GM18858 (cell line): ENCODE results near the gene NID1.
"Not testable (repeated sequence)": the region's sequence is repeated elsewhere in the genome, so short reads cannot be mapped to it uniquely, and the experiment has no call there.

Experiments used
- ATAC-seq: cut with Tn5 transposase; IDR thresholded peaks from one replicate; pipeline ENCODE4 v1.9.1; 2021; ENCODE audit not compliant: unreplicated experiment

The NID1 gene

DNA sequence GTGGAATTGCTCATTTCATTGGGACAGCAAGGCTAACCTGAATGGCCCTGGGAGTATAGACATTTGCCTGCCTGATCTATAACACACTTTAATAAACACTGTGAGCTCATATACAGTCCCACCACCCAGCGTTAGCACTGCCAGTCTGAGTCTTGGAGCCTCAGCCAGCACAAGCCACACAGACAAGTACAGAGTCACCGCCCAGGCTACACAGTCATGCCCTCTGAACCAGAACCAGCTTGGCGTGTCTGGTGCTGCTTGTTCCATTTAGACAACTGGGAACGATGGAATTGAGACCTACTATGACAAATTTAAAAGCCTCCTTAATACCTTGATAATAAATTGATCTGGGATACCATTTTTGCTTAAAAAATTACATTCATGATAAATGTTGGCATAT lies 31.6 kb downstream of the NID1 start:
- no peak for ATAC-seq

DNA sequence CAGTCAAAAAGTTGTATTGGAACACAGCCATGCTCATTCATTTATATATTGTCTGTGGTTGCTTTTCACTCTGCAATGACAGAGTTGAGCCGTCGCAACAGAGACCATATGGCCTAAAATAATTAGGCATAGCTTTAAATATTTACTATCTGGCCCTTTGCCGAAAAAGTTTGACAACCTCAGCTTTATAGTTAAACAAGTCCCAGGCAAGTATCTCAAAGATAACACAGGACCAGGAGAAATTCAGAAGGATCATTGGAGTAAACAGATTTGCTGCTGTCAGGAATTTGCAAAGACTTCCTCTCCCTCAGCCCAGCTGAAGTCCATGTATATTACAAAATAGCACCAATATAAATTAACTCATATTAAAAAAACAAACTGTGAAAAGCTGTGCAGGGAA lies 34.4 kb downstream of the NID1 start:
- no peak for ATAC-seq

DNA sequence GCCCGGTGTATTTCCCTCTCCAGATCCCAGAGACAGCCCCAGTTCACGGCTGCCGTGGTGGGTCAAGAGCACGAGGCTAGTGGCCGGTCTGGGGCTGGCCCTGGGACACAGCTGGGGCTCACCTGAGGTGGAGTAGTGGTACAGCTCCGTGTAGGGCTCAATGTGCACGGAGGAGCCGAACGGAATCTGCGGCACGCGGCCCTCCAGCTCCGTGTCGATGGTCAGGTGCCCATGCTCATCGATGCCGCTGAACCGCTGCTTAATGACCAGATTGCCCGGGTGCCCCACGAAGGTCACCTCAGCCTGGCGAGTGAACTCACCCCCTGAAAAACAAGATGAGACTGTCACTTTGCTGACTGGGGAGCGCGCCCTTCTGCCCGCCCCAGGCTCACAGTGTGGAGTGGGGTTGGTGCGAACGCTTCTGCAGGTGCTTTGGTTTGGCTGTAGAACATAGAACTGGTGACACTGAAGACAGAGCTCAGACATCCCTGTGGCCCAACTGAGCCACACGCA lies 35.4 kb downstream of the NID1 start:
- no peak for ATAC-seq

DNA sequence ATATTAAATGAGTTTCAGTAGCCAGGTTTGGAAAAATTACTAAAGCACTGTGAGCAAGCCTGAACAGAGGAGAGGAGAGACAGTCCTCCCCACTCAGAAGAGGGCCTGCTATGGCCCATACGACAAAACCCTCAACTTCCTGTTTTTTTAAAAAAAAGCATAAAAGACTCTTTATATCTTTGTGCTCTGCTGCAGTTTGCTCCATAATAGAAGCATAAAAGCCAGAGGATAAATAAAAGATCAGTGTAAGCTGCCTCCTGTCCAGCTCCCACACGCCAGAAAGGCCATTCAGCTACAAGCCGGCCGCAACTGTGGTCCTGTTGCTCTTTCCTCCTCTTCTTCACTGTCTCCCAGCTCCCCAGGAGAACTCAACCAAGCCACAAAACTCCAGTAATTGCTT lies 37.8 kb downstream of the NID1 start:
- ATAC-seq = no peak

DNA sequence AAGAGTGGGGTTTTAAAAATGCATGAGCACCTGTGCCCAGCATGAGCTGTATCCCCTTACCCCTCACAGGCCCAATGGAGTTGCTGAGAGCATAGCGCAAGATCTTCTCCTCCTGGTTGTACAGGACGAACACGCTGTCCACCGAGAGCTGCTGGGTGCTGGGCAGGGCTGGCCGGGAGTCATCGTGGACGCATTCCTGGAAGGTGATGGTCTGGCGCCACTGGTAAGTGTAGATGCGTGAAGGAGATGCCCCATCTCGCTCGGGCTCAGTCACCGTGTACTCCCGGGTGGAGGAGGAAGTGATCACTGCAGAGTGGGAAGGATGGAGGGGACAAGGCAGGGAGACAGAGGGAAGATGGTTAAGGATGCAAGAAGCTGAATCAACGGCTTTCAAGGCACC lies 39.1 kb downstream of the NID1 start:
- ATAC-seq = no peak

DNA sequence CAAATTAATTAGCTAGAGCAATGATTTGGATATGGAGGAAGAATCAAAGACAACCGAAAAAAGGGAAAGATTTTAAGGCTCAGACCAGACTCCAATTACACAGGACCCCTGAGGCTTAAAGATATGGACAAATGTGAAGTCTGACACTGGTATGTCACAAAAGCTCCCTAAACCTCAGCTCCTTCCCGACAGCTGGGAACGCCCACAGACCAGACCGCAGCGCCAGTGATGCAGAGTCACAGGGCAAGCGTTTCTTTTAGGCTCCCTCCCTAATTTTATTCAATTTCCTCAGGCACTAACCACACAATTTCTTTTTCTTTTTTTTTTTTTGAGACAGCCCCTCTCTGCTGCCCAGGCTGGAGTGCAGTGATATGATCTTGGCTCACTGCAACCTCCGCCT lies 40.2 kb downstream of the NID1 start:
- no peak for ATAC-seq

DNA sequence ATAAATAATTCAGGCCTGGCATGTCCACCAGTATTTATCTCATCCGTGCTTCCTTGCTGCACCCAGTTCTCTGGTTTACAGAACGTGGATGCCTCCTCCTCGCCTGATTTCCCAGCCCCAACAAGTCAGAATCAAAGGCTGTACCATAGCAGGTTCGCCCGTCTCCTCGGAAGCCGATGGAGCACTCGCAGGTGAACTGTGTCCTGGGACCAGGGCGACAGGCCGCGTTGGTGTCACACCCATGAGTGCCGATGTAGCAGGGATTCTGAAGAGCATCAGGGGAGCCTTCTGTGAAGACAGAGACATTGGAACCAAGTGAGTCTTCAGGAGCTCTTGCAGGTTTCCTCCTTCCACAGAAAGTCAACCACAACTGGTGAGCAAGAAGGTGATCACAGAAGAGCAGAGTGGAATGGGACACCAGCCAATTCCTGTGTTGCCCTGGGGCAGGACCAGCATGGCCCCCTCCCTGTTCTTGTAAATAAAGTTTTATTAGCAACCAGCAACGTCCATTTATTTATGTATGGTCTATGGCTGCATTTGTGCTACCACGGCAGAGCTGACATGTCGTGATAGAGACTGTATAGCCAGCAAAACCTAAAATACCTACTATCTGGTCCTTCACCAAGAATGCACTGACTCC lies 40.8 kb downstream of the NID1 start:
- no peak for ATAC-seq

DNA sequence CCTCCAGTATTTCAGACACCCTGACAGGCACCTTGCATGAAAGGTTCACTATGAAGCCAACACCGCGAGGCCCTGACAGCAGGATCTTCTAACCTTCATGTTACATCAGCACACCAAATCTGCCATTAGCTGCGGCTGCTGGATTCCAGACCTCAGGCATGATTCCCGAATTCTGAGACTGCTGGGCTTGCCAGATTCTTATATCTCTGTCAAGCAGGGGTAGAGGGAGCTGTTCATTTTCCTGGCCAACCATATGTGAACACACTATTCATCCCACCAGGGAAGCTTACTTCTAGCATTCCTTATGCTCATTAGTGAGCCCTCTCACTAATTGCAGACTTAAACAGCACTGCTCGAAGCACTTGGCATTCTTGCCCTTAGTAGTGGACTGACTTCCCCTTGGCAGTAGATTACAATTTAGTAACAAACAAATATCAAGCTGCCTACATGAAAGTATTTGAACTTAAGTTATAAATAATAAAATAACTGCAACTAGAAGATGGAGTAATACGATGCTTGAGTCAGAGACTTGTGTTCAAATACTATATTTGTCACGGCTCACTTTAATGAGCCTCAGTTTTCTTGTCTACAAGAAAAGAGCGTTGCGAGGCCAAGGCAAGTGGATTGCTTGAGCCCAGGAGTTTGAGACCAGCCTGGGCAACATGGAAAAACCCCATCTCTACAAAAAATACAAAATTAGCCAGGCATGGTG lies 43.3 kb downstream of the NID1 start:
- ATAC-seq = no peak

DNA sequence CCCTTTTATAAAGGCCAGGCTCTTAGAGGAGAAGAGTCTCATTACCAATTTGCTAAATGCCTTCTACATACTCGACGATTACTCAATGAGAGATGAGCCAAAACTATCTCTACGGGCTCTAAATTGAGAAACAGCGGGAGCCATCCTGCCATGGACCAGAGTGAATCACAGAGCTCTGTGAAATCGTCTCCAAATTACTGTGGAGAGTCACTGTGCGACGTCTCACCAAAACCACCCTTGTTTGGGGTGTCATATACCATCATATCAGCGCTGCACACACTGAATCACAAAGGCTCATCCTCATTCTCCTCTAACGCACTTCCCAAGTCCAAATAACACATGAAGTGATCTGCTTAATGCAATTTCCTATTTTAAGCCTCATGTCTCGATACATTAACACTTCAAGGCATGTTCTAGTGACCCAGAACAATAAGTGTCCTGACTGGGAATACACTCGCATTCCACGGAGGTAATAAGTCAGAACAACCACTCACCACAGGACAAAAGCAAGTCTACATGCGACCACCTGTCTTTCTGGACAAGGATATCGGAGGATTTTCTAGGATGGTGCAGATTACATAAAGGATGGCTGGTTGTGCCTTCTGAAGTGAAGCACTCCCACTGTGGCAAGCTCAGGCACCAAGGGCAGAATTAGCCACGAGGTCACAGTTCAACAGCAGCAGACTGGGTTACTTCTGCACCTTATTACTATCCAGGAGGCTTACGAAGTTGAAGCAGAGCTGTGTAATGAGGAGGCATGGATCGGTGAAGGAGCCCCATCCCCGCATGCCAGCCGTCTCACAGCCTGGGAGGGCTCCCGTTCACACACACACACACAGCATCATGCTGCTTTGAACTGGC lies 44.3 kb downstream of the NID1 start:
- no peak for ATAC-seq

DNA sequence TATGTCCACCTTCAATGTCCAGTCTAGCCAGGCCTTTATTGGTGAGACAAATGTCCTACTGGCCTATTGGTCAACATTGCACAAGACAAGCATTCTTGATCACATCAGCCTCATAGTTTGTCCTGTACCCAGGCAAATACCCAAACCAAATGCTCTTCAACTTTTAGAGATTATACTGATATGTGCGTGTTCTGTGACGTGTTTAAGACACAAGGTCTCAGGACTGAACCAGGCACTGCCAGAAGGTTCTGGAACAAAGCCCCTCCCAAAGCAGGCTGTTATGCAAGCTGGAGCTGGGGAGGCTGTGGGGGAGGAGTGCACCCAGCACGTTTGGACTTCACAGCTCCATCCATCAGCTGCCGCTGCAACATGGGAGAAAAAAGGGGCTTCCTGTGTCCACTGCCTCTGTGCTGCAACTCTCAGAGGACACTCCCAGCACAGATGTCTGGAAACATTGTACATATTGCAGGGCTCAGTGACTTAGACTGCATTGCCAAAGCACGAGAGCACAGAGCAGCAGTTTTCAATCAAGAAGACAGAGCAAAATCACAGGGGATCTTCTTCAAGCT lies 45.9 kb downstream of the NID1 start:
- no peak for ATAC-seq

DNA sequence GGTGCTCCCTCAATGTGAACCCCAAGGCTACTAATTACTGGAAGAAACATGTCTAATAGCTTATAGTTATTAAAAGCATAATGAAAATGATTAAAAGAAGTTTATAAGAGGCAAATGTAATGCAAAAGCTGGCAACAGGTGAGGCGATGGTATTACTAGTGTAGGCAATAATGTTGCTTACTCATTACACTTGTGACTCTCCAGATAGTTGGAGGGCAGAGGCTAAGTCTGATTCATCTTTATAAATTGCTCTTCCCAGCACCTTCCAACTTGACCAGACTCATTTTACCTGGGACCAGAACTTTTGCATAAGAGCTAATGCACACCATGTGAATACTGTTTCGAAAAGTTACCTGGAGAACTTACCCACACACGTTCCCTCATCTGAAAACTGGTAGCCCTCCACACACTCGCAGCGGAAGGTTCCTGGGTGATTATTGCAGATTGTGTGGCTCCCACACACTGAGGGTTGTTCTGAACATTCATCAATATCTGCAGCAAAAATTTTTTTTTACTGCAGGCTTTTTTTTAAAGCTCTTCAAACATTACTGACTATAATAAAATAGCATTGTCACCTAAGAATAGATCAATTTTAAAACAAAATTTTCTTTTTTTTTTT lies 48.0 kb downstream of the NID1 start:
- ATAC-seq = no peak

DNA sequence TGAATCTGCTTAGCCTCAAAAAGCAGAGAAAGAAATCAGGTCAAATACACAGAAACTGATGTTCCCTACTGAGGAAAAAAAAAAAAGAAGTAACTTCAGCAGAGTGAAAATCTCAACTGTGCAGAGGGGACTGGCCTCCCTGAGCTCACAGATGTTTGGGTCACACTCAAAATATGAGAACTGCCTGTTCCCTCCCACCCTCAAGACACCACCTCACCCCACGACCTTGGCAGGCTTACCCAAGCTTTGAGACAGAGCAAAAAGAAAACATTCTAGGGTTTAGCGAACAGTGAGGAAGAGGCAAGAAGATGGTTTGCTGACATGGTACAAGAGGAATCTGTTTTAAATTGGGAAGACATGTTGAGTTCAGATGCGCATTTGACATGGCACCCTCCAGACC lies 48.8 kb downstream of the NID1 start:
- ATAC-seq = no peak

DNA sequence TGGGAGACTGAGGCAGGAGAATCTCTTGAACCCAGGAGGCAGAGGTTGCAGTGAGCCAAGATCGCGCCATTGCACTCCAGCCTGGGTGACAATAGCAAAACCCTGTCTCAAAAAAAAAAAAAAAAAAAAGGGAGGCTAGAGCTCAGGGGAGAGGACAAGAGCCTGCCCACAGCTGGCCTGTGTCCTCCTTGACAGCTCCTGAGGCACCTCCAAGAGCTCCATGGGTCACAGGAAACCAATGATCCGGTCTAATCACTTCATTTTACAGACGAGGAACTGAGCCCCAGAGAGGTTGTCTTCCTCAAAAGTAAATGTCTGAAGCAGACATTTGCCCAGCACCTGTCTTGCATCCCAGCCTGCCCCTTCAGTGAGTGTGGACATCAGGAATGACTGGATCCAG lies 49.4 kb downstream of the NID1 start:
- ATAC-seq = no peak

DNA sequence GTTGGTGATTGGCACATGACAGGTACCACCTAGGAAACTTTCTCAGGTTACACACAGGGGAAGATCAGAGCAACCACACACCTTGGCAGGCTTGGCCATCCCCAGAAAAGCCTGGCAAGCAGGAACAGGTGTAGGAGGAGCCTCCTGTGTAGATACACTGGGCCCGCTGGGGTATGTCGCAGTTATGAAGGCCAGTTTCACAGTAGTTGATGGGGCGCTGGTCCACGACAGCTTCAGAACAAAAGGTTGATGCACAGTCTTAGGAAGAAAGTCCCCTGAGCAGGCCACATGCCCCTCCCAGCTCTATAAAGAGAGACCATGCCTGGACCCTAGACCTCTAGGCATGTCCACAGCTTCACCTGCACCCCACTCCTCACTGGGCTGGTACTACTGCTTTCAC lies 51.6 kb downstream of the NID1 start:
- no peak for ATAC-seq

DNA sequence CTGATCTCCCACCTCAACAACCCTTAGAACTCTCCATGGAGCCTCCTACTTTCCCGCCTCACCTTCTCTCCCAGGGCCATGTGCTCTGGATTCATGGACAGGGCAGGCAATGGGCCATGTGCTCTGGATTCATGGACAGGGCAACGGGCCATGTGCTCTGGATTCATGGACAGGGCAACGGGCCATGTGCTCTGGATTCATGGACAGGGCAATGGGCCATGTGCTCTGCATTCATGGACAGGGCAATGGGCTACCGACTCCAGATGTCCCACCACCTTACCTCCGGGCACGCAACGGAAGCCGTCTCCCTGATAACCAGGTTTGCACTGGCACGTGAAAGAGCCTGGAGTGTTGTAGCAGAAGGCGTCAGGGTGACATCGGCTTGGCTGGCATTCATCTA lies 53.2 kb downstream of the NID1 start:
- ATAC-seq = no peak

DNA sequence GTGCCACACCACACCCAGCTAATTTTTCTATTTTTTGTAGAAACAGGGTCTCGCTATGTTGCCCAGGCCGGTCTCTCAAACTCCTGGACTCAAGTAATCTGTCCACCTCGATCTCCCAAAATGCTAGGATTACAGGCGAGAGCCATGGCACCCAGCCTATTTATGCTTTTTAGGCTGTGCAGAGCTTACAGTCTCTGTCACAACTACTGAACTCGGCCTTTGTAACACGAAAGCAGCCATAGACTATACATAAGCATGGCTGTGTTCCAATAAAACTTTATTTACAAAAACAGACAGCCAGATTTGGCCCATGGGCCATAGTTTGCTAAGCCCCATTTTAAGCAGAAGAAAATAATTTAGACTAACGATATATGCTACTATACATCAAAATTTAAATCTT lies 54.4 kb downstream of the NID1 start:
- ATAC-seq = no peak

DNA sequence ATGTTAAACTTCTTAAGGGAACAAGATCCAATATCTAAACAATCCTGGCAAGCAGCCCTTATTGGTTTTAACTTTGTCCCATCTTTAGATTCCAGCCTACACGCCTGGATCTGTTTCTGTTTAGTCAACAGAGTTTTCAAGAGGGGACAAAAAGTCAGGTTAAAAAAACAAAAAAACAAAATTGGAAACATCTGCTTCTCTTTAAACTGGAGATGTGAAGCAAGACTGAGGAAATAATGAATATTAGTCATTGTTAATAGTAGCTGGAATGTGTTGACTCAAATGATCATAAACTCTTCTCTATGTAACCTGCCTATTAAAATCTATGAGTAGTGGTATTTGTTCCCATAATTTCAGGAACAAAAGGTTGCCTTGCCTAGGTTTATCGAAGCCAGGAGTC lies 55.0 kb downstream of the NID1 start:
- ATAC-seq = no peak

DNA sequence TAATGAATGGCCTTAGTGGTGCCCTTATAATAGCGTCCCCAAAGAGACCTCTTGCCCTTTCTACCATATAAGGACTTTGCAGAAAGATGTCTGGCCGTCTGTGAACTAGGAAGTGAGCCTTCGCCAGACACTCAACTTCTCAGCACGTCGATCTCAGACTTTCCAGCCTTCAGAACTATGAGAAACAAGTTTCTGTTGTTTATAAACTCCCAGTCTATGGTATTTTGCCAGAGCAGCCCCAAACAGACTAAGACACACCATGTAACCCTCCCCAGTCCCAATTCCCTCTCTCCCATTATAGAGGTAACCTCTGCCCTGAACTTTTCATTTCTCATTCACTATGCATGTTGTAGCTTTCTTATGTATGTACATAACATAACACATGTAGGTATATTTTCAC lies 55.7 kb downstream of the NID1 start:
- ATAC-seq = no peak

DNA sequence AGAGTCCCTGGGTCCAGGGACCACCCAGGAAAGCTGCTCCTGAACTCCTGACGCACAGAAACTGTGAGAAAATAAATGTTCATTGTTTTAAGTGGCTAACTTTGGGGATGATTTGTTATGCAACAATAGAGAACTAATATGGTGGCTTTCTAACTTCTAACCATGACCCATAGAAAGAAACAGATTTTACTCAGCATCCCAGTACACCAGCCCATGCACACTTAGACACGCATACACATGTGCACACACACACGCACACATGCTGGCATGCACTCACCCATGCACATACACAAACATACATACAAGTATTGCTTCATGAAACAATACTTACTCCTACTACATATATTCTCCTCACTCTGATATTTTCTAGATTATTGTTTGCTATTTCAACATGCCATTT lies 57.1 kb downstream of the NID1 start:
- no peak for ATAC-seq

DNA sequence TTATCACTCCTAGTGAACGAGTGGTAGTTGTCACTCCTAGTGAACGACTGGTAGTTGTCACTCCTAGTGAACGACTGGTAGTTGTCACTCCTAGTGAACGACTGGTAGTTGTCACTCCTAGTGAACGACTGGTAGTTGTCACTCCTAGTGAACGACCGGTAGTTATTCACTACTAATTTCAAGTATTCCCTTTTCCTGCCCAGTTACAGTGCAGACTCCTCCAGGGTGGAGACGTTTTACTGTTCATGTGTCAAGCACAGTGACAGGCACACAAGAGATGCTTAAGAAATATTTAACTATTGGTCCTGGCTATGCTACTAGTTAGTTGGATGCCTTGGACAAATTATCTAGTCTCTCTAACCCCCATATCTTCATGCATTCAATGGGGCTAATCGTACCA lies 61.8 kb downstream of the NID1 start:
- ATAC-seq = not testable (repeated sequence)

DNA sequence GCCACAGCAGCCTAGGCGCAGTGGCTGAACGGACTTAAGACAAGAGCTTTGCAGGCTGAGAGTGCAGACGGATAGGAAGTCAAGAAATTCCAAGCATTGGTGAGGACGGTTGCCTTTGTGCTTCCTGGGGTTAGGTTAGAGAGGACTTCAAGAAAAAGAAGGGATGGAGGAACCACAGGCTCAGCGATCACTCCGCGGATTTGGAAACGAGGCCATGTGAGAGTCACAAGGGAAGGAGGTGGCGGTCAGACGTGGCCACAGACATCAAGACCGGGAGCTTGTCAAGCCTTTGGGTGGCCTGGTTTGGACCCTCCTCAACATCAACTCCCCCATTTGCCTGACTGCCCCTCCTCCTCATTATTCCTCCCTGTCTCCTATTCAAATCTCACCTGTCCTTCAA lies 62.3 kb downstream of the NID1 start:
- no peak for ATAC-seq
